H9 (cell line): ENCODE measurements around the gene CNNM3. TPM values are rescaled to one million over a fixed set of nuclear protein-coding genes. Genes with fewer than 3 reads are reported as not detected.

Experiments used
- DNase-seq: peaks from one replicate; pipeline ENCODE4 v3.0.0-alpha.2; 2017
- H2AFZ ChIP-seq: one replicate; pipeline ENCODE4 v1.6.1; 2013; ENCODE audit warnings: mild to moderate bottlenecking, low read length, control low read depth, moderate library complexity
- H2AK5ac ChIP-seq: 2 replicates; pipeline ENCODE4 v1.6.1; 2013; ENCODE audit warnings: low read length, control low read depth, mixed read lengths; ENCODE audit not compliant: insufficient read length
- H2BK120ac ChIP-seq: one replicate; pipeline ENCODE4 v1.6.1; 2013; ENCODE audit warnings: low read depth, mild to moderate bottlenecking, low read length, control low read depth, inconsistent platforms; ENCODE audit not compliant: poor library complexity, severe bottlenecking
- H2BK12ac ChIP-seq: 2 replicates; pipeline ENCODE4 v1.6.1; 2013; ENCODE audit warnings: low read length, control low read depth, mixed read lengths, low read depth; ENCODE audit not compliant: insufficient read length
- H2BK15ac ChIP-seq: 2 replicates; pipeline ENCODE4 v1.6.1; 2013; ENCODE audit warnings: low read depth, low read length, control low read depth
- H2BK20ac ChIP-seq: one replicate; pipeline ENCODE4 v1.6.1; 2013; ENCODE audit warnings: low read depth, mild to moderate bottlenecking, low read length, control low read depth, inconsistent platforms; ENCODE audit not compliant: poor library complexity, severe bottlenecking
- H2BK5ac ChIP-seq: 2 replicates; pipeline ENCODE4 v1.6.1; 2013; ENCODE audit warnings: low read length, control low read depth, mixed read lengths; ENCODE audit not compliant: insufficient read length
- H3K14ac ChIP-seq: 2 replicates; pipeline ENCODE4 v1.6.1; 2013; ENCODE audit warnings: low read length, control low read depth; ENCODE audit not compliant: insufficient read depth
- H3K18ac ChIP-seq: 2 replicates; pipeline ENCODE4 v1.6.1; 2013; ENCODE audit warnings: low read depth, mild to moderate bottlenecking, mixed read lengths, low read length, control low read depth; ENCODE audit not compliant: insufficient read length
- H3K23ac ChIP-seq: 2 replicates; pipeline ENCODE4 v1.6.1; 2013; ENCODE audit warnings: low read length, control low read depth, mixed read lengths, low read depth; ENCODE audit not compliant: insufficient read length
- H3K23me2 ChIP-seq: 2 replicates; pipeline ENCODE4 v1.6.1; 2013; ENCODE audit warnings: low read depth, mild to moderate bottlenecking, mixed read lengths, low read length, control low read depth; ENCODE audit not compliant: insufficient read length, poor library complexity, severe bottlenecking
- H3K27ac ChIP-seq: 2 replicates; pipeline ENCODE4 v1.5.1; 2013; ENCODE audit warnings: low read length, control low read depth, mixed read lengths, low read depth; ENCODE audit not compliant: insufficient read length
- H3K27me3 ChIP-seq: 2 replicates; pipeline ENCODE4 v1.6.1; 2013; ENCODE audit warnings: low read length, control low read depth, inconsistent platforms; ENCODE audit not compliant: insufficient read depth
- H3K4ac ChIP-seq: 2 replicates; pipeline ENCODE4 v1.6.1; 2013; ENCODE audit warnings: low read depth, mild to moderate bottlenecking, control low read depth, inconsistent platforms, low read length, moderate library complexity
- H3K4me1 ChIP-seq: 2 replicates; pipeline ENCODE4 v1.6.1; 2013; ENCODE audit warnings: low read length, control low read depth, inconsistent platforms; ENCODE audit not compliant: insufficient read depth
- H3K4me2 ChIP-seq: 2 replicates; pipeline ENCODE4 v1.6.1; 2013; ENCODE audit warnings: low read length, control low read depth, mixed read lengths; ENCODE audit not compliant: insufficient read length, insufficient read depth
- H3K56ac ChIP-seq: 2 replicates; pipeline ENCODE4 v1.6.1; 2013; ENCODE audit warnings: low read depth, mild to moderate bottlenecking, mixed read lengths, low read length, control low read depth; ENCODE audit not compliant: insufficient read length
- H3K79me1 ChIP-seq: 2 replicates; pipeline ENCODE4 v1.6.1; 2013; ENCODE audit warnings: low read depth, mild to moderate bottlenecking, moderate library complexity, low read length, control low read depth, inconsistent platforms; ENCODE audit not compliant: insufficient read depth, poor library complexity, severe bottlenecking
- H3K79me2 ChIP-seq: 2 replicates; pipeline ENCODE4 v1.6.1; 2013; ENCODE audit warnings: low read length, control low read depth, inconsistent platforms; ENCODE audit not compliant: insufficient read depth
- H3K9ac ChIP-seq: 2 replicates; pipeline ENCODE4 v1.6.1; 2013; ENCODE audit warnings: low read length, control low read depth, mixed read lengths; ENCODE audit not compliant: insufficient read length; ENCODE audit errors: extremely low read depth
- H3K9me3 ChIP-seq: one replicate; pipeline ENCODE4 v1.6.1; 2013; ENCODE audit warnings: low read depth, low read length, inconsistent platforms; ENCODE audit not compliant: control insufficient read depth
- H3T11ph ChIP-seq: one replicate; pipeline ENCODE4 v1.6.1; 2013; ENCODE audit warnings: mild to moderate bottlenecking, low read length, control low read depth, inconsistent platforms
- H4K20me1 ChIP-seq: one replicate; pipeline ENCODE4 v1.6.1; 2013; ENCODE audit not compliant: control insufficient read depth, insufficient read length, insufficient read depth
- H4K5ac ChIP-seq: 2 replicates; pipeline ENCODE4 v1.6.1; 2013; ENCODE audit warnings: low read depth, mild to moderate bottlenecking, mixed read lengths, low read length, control low read depth; ENCODE audit not compliant: insufficient read length
- H4K8ac ChIP-seq: replicated peaks from 2 replicates; pipeline ENCODE4 v1.6.1; 2013; ENCODE audit warnings: low read length, control low read depth, mixed read lengths, low read depth; ENCODE audit not compliant: insufficient read length
- H4K91ac ChIP-seq: 2 replicates; pipeline ENCODE4 v1.6.1; 2013; ENCODE audit warnings: low read depth, mild to moderate bottlenecking, moderate library complexity, mixed read lengths, low read length, control low read depth; ENCODE audit not compliant: insufficient read length
- H3K27ac Mint-ChIP-seq, 3 experiments: 2 replicates in 2 of 3; 3 replicates in 1 of 3; pipeline ENCODE4 v1.8.0; 2020 to 2021; ENCODE audit warnings: mixed read lengths in 3 of 3, mild to moderate bottlenecking in 1 of 3, moderate library complexity in 1 of 3
- H3K27me3 Mint-ChIP-seq: 2 replicates; pipeline ENCODE4 v1.8.0; 2021; ENCODE audit warnings: low read depth, mild to moderate bottlenecking, moderate library complexity, mixed read lengths
- H3K36me3 Mint-ChIP-seq, 3 experiments: 2 replicates in 2 of 3; 3 replicates in 1 of 3; pipeline ENCODE4 v1.8.0; 2020 to 2021; ENCODE audit warnings: low read depth in 3 of 3, mixed read lengths in 3 of 3; ENCODE audit not compliant: insufficient read depth in 1 of 3
- H3K4me1 Mint-ChIP-seq, 2 experiments: 2 replicates each; pipeline ENCODE4 v1.8.0; 2020; ENCODE audit warnings: mixed read lengths in 2 of 2
- H3K4me3 Mint-ChIP-seq, 2 experiments: 2 replicates in 1 of 2; 3 replicates in 1 of 2; pipeline ENCODE4 v1.8.0; 2020 to 2021; ENCODE audit warnings: mild to moderate bottlenecking in 2 of 2, mixed read lengths in 2 of 2, moderate library complexity in 1 of 2
- H3K9me3 Mint-ChIP-seq, 2 experiments: 2 replicates in 1 of 2; 3 replicates in 1 of 2; pipeline ENCODE4 v1.8.0; 2020; ENCODE audit warnings: mild to moderate bottlenecking in 2 of 2, mixed read lengths in 2 of 2, moderate library complexity in 1 of 2
- CTCF ChIP-seq: fragments of 200-600 bp; sonication (generic); conservative IDR thresholded peaks from 3 replicates; pipeline ENCODE4 v1.8.0; 2021; ENCODE audit warnings: antibody characterized with exemption, mild to moderate bottlenecking
- WGBS: extraction: QIAGEN DNeasy Blood & Tissue Kit; methylation state at CpG from one replicate; pipeline ENCODE4 v1.1.7; 2013; ENCODE audit warnings: missing lambda C conversion rate, low lambda C conversion rate, mixed read lengths; ENCODE audit not compliant: insufficient read length; ENCODE audit errors: extremely low coverage; 5-methylcytosine and 5-hydroxymethylcytosine counted together
- total RNA-seq: library from RNA; stranded (reverse); gene quantifications from 2 replicates; pipeline ENCODE4 v1.2.1, GENCODE V29; 2021

The CNNM3 gene
- total RNA-seq, 1 experiment from 2014 or later: 25.0 TPM

GRCh38 chr2:96866149-96866548 is 50.1 kb downstream of the CNNM3 start:
- Histone ChIP-seq H3K4me2 (no peak overlapping the region), H2AK5ac (no peak overlapping the region), H4K20me1 (no peaks in the 10 kb centered on the region), H4K91ac (no peak overlapping the region), H4K5ac (no peak overlapping the region), H3T11ph (no peak overlapping the region), H3K9me3 (no peaks in the 10 kb centered on the region), H3K56ac (no peak overlapping the region), H3K79me2 (peaks cover 10% of the 10 kb centered on the region; the same call in 1 of the 2 replicates), H2BK15ac (no peak overlapping the region), H3K27me3 (no peaks in the 10 kb centered on the region), H2BK5ac (no peak overlapping the region), H4K8ac (no peak overlapping the region), H3K18ac (no peak overlapping the region), H2AFZ (no peak overlapping the region), H3K4me1 (0 out of 2 replicates have a peak, but pooled peaks cover 3% of the 10 kb centered on the region), H3K9ac (no peak overlapping the region), H2BK20ac (no peak overlapping the region), H3K79me1 (peaks cover 10% of the 10 kb centered on the region), H2BK12ac (no peak overlapping the region), H3K23me2 (peaks cover 16% of the 10 kb centered on the region), H3K4ac (no peak overlapping the region), H3K23ac (no peak overlapping the region), H3K14ac (no peak overlapping the region), H2BK120ac (no peak overlapping the region), H3K27ac (no peak overlapping the region)
- H3K27ac Mint-ChIP-seq: no peak overlapping the region
- peaks cover 24 to 56% (median 56%) of the 10 kb centered on the region in 3 experiments; a peak in 6 of 7 replicates for H3K36me3 Mint-ChIP-seq
- no peak for TF ChIP-seq CTCF
- no peaks in the 10 kb centered on the region; the same call in 1 of the 2 replicates for H3K27me3 Mint-ChIP-seq
- peaks cover 14 to 15% of the 10 kb centered on the region in 2 experiments for H3K4me1 Mint-ChIP-seq
- H3K9me3 Mint-ChIP-seq: no peaks in the 10 kb centered on the region
- H3K4me3 Mint-ChIP-seq: no peak overlapping the region
- WGBS: no CpG with 5 or more reads among the region's 14 CpGs
- no peak for DNase-seq
